Adrenal gland (tissue), 5 donors: ENCODE data around the gene DHPS.

Experiments
- CTCF ChIP-seq, 6 experiments: fragments of 450-650 bp in 4 of 6; fragments of 200-600 bp in 2 of 6; sonication (generic) in 1 of 6; IDR thresholded peaks; 1 replicate in 5 of 6; 2 replicates in 1 of 6; pipeline versions ENCODE4 v1.5.1 to v1.8.0; 2016 to 2021; ENCODE audit warnings: antibody characterized with exemption in 6 of 6, mild to moderate bottlenecking in 2 of 6, moderate library complexity in 1 of 6
- POLR2A ChIP-seq, 2 donors: fragments of 450-650 bp; IDR thresholded peaks; one replicate each; pipeline ENCODE4 v1.6.1; 2017; ENCODE audit warnings: antibody characterized with exemption in 2 of 2, mild to moderate bottlenecking in 2 of 2, moderate library complexity in 1 of 2
- donor health status: DM: no; HTN: no; CAD: no.

DNA sequence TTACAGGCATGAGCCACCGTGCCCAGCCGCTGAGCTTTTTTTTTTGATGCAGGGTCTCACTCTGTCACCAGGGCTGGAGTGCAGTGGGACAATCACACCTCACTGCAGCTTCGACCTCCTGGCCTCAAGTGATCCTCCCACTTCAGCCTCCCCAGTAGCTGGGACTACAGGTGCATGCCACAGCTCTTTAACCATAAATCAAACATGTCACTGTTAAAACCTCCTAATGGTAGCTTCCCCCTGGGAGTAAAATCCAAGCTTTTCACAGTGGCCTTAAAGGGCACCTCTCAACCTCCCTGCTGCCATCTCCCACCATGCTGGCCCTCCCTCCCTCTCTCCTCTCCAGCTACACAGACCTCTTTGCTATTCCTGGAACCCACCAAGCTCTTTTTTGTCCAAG lies 4.2 kb upstream of the DHPS start:
- TF ChIP-seq CTCF (IDR thresholded peaks at IDR 0.05) (no peak), POLR2A (IDR thresholded peaks at IDR 0.05) (no peak)
